ENCODE data around the gene AGAP3. TPM values are rescaled to one million over a fixed set of nuclear protein-coding genes. Genes with fewer than 3 reads are reported as not detected.

The AGAP3 gene
- total and polyA plus RNA-seq, 8 donors, result 83.3 to 167 (median 100) TPM

DNA sequence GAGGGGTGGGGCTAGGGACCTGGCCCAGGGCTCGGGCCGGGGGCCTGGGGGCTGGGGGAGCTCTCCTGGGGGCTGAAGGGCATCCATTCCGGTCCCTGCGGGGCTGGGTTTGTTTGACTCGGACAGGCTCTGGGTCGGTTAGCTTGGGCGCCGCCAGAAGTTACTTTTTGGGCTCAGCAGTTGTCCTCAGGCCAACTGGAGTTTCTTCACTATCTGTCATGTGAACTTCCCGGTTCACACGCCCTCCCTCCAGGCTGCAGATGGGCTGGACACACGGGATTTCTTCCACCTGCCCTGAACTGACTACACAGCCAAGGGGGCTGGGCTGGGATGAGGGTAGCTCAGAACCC lies 23.1 kb upstream of the AGAP3 start:
- H3K27me3 ChIP-seq, result no peaks in the 10 kb centered on the region
- no peaks in the 10 kb centered on the region for H3K9me3 ChIP-seq
- peak overlapping the region in 1 of 2 donors; percentile 93 for H3K4me3 ChIP-seq
- H3K4me1 ChIP-seq, result peaks cover 28 to 42% of the 10 kb centered on the region in 2 donors
- no peak for ATAC-seq
- H3K27ac ChIP-seq, result no peak overlapping the region
- TF ChIP-seq, protein P1, sequence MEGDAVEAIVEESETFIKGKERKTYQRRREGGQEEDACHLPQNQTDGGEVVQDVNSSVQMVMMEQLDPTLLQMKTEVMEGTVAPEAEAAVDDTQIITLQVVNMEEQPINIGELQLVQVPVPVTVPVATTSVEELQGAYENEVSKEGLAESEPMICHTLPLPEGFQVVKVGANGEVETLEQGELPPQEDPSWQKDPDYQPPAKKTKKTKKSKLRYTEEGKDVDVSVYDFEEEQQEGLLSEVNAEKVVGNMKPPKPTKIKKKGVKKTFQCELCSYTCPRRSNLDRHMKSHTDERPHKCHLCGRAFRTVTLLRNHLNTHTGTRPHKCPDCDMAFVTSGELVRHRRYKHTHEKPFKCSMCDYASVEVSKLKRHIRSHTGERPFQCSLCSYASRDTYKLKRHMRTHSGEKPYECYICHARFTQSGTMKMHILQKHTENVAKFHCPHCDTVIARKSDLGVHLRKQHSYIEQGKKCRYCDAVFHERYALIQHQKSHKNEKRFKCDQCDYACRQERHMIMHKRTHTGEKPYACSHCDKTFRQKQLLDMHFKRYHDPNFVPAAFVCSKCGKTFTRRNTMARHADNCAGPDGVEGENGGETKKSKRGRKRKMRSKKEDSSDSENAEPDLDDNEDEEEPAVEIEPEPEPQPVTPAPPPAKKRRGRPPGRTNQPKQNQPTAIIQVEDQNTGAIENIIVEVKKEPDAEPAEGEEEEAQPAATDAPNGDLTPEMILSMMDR (IDR thresholded peaks at IDR 0.05), result no peak
- DNase-seq, result no peak
- intact Hi-C loops (cut with DNase I), result no loop called here
- peaks cover 5 to 56% of the 10 kb centered on the region in 2 donors for H3K36me3 ChIP-seq

DNA sequence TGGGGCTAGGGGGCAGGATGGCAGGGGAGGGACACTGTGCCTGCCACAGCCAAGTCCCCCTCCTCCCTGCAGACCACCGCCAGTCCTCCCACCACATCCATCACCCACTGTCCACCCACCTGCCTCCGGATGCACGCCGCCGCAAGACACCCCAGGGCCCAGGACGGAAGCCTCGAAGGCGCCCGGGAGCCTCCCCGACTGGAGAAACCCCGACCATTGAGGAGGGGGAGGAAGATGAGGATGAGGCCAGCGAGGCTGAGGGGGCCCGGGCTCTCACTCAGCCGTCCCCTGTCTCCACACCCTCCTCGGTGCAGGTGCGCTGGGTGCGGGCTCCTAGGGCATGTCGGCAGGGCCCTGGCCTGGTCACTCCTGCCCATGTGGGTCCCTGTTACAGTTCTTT lies 21.8 kb upstream of the AGAP3 start:
- intact Hi-C loops (cut with DNase I), result no loop called here
- Histone ChIP-seq H3K36me3 (peaks cover 5 to 69% of the 10 kb centered on the region in 2 donors), H3K4me1 (peaks cover 20 to 31% of the 10 kb centered on the region in 2 donors), H3K4me3 (no peak overlapping the region), H3K27ac (no peak overlapping the region), H3K27me3 (no peaks in the 10 kb centered on the region), H3K9me3 (no peaks in the 10 kb centered on the region)
- DNase-seq (no peak), ATAC-seq (no peak)
- TF ChIP-seq, protein P1 (IDR thresholded peaks at IDR 0.05), result no peak

DNA sequence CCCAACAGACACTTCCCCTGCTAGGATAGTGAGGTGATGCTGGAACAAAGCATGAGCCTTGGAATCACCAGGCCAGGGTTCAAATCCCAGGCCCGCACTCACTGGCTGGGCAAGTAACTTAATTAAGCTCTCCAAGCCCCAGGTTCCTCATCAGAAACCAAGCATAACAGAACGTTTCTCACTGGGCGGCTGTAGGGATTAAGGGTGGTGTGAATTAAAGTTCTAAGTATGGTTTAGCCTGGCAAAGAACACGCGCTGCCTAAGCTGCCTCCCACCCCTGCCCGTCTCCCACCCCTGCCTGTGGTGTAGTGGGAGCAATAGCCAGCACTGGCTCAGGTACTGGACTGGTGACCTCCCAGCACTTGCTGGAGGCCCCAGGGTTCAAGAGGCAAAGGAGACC lies 21.3 kb upstream of the AGAP3 start:
- TF ChIP-seq, protein P1 (IDR thresholded peaks at IDR 0.05), result no peak
- H3K4me3 ChIP-seq, result no peak overlapping the region
- DNase-seq, result no peak
- no peaks in the 10 kb centered on the region for H3K9me3 ChIP-seq
- peaks cover 20 to 29% of the 10 kb centered on the region in 2 donors for H3K4me1 ChIP-seq
- intact Hi-C loops (cut with DNase I), result no loop called here
- ATAC-seq, result no peak
- H3K27ac ChIP-seq, result no peak overlapping the region
- no peaks in the 10 kb centered on the region for H3K27me3 ChIP-seq
- H3K36me3 ChIP-seq, result peaks cover 5 to 74% of the 10 kb centered on the region in 2 donors

DNA sequence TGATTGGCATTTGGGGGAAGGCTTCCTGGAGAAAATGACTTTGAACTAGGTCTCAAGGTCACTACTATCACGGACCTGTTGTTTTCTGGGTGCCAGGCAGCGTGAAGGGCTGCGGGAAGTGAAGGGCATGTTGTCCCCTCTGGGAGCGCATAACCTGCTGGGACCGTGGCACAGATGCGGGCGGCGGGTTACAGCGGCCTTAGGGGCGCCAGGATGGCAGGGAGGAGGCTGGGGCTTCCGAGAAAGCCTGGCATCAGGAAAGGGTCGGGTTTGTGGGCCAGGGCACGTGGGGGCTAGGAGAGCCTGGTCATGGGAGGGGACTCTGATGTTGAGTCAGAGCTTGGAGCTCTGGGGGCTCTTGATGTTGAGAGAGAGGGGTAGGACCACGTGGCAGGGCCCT lies 20.8 kb upstream of the AGAP3 start:
- peaks cover 17 to 23% of the 10 kb centered on the region in 2 donors for H3K4me1 ChIP-seq
- H3K27me3 ChIP-seq, result no peaks in the 10 kb centered on the region
- H3K36me3 ChIP-seq, result peaks cover 5 to 80% of the 10 kb centered on the region in 2 donors
- ATAC-seq (no peak), DNase-seq (no peak)
- no peak overlapping the region for H3K4me3 ChIP-seq
- TF ChIP-seq, protein P1 (IDR thresholded peaks at IDR 0.05), result no peak
- intact Hi-C loops (cut with DNase I), result no loop called here
- no peaks in the 10 kb centered on the region for H3K9me3 ChIP-seq
- no peak overlapping the region for H3K27ac ChIP-seq

DNA sequence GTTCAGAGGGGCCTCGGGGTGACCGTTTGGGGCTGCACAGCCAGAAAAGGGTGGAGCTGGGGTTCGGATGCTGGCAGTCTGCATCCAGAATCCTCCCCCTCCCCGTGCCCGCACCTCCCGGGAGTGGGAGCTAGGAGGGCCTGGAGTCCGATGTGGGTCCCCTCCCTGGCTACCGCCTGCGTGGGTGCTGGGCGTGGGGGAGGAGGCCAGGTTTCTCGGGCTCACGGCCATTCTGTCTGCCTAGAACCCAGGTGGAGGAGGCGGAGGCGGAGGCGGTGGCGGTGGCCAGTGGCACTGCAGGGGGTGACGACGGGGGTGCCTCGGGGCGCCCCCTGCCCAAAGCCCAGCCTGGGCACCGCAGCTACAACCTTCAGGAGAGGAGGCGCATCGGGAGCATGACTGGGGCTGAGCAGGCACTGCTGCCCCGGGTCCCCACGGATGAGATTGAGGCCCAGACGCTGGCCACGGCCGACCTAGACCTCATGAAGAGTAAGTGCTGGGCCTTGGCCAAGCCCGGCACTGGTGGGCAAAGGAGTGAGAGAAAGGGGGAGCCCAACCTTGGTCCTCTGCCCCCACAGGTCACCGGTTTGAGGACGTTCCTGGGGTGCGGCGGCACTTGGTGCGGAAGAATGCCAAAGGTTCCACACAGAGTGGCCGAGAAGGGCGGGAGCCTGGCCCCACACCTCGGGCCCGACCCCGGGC lies 19.9 kb upstream of the AGAP3 start:
- intact Hi-C loops (cut with DNase I), result no loop called here
- Histone ChIP-seq H3K9me3 (no peaks in the 10 kb centered on the region), H3K27ac (no peak overlapping the region), H3K4me3 (no peak overlapping the region), H3K27me3 (no peaks in the 10 kb centered on the region), H3K4me1 (peaks cover 9 to 14% of the 10 kb centered on the region in 2 donors), H3K36me3 (peaks cover 5 to 89% of the 10 kb centered on the region in 2 donors)
- DNase-seq (peak in 1 of 4 donors; percentile 77), ATAC-seq (no peak)
- TF ChIP-seq, protein P1 (IDR thresholded peaks at IDR 0.05), result no peak
